HG02798 (cell line): Measurements from ENCODE around the gene VPS13D.

Experiments
- ATAC-seq: cut with Tn5 transposase; IDR thresholded peaks from one replicate; pipeline ENCODE4 v1.9.1; 2021; ENCODE audit warnings: mild to moderate bottlenecking; ENCODE audit not compliant: unreplicated experiment, poor library complexity

The VPS13D gene

DNA sequence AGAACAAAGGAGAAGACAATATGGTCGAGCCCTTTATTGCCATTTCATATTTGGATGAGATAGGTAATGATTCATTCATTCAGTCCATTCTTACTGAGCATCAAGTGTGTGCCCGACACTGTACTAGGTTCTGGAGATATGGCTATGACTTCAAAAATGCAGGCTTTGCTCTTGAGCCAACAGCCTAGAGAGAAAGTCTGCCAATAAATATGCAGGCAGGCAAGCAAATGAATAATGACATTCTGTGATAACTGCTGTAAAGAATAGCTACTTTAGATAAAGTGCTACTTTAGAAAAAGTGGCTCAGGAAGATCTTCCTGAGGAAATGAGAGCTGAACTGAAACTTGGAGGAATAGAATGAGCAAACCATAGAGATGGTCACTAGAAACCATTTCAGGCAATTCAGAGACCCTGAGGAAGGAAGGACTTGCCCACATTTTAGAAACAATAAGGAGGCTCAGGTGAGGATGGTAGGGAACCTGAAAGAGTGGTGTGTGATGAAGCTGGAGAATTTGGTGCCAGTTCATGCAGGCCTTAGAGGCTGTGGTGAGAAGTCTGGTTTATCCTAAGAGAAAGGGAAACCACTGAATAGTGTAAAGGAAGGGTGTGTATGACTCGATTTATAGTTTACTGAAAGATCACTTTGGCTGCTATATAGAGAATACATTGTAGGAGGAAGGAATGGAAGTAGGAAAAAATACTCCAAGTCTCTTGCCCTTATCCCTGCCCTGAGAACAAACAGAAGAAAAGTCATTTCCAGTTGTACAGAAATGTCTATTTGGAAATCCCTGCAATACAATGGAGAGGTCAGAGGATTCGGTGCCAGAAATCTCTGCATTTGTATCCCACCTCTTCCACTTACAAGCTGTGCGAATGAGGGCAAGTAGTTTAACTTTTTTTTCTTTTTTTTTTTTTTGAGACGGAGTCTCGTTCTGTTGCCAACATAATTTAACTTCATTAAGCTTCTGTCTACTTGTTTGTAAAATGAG is 167.9 kb downstream of the VPS13D start:
- ATAC-seq, result no peak

- ATAC-seq, result no peak
These were observed 168.6 kb downstream of the VPS13D start for GRCh38 chr1:12398479-12398878.

GRCh38 chr1:12400027-12400693 is 170.3 kb downstream of the VPS13D start:
- no peak for ATAC-seq

DNA sequence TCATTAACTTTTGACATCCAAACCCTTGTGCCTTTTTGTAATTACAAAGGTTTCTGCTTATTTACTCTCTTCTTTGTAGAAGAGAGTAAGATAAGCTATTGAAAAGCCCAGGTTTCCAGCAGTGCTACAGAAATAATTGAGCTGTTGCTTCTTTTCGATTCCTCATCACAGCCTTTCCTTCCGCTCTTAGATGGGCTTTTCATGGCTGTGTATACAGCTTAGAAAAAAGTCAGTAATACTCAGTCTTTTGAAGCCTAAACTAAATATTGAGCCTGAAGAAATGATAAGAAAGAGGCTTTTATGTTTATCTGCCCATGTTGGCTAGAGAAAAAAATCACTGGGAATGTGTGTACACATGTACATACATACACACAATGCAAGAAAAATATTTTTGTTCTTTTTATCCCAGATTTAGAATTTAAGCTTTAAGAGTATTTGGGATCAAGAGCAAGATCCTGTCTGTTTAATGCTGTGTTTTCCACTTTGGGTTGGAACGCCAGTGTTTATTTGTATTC is 172.4 kb downstream of the VPS13D start:
- ATAC-seq, result no peak

- no peak for ATAC-seq
These were observed 173.0 kb downstream of the VPS13D start for GRCh38 chr1:12402842-12403241.

DNA sequence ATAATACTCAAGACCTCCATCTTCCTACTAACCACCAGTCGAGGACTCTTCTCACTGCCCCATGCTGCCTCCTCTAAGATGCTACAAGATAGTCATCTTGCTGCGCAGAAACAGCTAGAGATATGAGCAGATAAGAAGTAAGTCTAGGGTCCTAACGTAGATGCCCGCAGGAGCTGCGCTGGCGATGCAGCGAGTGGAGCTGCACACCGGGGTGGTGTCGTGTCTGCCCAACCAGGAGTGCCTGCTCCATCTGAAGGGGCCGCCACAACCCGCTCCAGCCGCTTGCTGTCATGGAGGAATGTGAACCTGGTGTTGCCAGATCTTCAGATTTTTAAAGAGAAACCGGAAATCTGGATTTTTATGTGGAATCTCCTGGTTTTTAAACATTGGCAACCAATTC is 175.1 kb downstream of the VPS13D start:
- ATAC-seq, result no peak

DNA sequence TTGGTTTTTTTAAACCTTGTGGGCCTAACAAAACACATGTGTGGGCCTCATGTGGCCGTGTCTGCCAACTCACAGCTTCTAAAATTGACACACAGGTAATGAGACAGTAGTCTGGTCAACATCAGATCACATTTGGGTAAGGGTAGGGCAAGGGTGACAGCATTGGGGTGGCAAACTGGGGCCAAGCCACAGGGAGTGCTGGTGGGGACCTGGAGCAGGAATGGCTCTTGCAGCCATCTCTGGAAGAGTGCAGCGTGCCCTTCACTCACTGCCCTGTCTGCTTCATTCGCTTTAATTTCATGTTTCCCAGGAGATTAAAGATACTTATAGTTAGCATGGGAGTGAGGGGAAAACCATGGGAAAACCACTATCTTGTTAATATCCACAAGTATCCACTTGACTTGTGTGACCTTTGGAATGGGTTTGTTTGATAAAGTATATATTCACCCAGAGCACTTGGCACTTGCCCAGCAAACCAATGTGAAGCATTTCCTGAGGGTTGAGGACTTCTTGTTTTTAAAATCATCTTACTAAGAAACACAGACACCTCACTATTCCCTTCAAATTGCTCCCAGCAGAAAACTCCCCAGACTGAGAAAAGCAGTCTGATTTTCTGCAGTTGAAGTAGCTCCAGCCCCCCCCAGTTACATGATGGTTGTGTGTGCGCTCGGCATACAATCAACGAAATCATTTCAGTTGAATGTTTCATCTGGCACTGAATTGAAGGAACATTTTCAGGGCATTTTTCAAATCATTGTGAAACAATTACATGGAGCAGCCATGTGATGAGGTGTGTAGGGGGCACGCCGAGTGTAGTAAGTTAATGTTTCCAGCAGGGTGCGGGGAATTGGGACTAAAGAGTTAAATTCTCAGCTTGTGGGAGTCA is 175.7 kb downstream of the VPS13D start:
- no peak for ATAC-seq

GRCh38 chr1:12406211-12407021 is 176.6 kb downstream of the VPS13D start:
- ATAC-seq, result no peak

DNA sequence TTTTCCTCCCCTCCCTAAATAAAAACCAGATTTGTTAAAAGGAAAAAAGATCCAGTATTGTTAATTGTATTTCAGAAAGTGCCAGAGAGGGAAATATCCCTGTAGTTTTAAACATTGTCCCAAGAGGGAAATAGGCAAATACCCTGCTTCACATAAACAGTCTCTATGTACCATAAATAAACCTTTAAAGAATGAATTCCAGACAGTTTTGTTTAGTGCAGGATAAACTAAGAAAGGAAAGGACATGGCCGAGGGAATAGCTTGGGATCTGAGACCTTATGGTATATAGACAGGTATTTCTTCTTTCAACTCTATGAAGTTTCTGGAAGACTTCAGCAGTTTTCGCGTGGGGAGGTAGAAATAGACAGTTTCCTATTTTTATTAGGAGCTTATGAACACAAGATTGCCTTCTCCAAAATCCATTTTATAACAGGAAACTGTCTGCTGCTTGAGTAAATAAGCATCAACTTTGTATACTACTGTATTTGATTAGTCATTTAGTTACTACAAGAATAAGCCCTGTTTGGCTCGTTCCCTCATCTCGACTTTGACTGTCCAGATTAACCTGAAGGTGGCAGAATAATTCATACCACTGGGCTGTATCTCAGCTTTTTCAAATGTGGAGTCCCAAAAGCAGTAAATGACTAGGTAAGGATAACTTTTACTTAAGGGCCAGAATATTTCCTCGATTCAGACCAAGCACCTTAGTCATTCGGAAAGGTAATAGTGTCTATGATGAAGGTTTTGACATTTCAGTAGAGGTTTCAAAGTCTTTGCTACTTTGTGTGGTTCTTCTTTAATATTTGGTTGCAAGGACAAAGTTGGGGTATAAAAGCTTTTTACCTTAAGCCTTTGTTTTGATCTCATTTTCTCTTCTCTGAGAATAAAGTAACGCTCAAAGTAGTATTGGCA is 177.5 kb downstream of the VPS13D start:
- ATAC-seq, result no peak

DNA sequence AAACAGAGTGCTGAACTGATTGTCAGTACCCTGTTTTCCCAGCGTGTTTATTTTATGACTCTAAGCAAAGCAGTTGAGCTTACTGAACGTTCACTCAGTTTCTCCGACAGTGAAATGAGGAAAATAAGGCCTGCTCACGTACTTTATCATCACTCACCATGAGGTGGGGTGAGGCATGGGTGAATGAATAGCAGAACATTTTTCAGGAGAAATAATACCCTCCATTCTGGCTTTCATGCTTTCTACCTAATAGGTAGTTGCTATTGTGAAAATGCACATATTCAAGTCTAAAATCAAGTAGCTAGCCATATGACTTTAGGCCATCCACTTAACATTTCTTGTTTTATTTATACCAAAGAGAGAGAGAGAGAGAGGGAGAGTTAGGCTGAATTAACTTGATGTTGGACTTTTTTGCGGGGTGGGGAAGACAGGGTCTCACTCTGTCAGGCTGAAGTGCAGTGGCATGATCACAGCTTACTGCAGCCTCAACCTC is 178.2 kb downstream of the VPS13D start:
- no peak for ATAC-seq

- ATAC-seq, result no peak
These were observed 178.8 kb downstream of the VPS13D start for GRCh38 chr1:12408662-12409061.

DNA sequence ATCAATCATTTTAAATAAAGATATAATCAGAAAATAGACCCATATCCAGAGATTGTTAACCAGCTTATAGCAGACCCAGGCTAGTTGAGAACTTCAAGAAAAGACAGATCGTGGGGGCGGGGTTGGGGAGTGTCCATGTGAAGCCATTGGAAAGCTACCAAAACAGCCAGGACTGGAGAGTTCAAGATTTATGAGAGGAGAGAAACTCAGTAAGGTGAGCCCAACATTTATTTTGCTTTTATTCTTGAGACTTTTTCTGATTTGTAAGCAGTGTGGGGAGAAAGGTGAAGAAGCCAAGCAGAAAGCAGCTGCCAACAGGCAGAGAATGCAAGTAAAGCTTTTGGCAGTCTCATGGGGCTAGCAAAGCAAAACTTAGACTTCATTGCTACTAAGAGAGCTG is 179.9 kb downstream of the VPS13D start:
- no peak for ATAC-seq

DNA sequence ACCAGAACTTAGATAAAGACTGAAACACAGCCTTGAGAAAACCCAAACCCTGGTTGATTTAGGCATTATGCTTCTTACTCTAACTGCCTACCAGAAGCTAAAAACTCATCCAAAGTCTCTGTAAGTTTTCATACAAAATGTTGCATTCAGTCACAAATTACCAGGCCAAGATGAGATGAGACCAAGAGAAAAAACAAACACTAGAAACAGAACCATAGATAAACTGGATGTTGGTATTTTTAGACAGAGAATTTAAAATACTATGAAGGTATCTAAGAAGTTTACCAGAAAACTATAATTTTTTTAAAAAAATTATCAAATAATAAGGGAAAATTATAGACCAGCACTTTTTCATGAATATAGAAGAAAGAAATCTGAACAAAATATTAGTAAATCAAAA is 180.5 kb downstream of the VPS13D start:
- ATAC-seq, result no peak

DNA sequence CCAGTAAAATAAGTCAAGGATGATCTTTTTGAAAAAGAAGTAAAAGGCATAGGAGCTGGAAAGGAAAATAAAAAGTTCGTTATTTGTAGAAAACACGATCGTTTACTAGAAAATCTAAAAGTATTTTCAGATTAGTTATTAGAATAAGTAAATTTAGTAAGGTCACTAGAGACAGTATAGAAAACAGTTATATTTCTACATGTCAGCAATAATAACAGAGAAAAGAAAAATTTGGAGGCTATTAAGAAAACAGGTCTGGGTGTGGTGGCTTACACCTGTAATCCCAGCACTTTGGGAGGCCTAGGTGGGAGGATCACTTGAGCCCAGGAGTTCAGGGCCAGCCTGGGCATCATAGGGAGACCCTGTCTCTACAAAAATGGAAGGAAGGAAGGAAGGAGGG is 181.3 kb downstream of the VPS13D start:
- no peak for ATAC-seq

- ATAC-seq, result no peak
These were observed 181.9 kb downstream of the VPS13D start for GRCh38 chr1:12411747-12412146.

- no peak for ATAC-seq
These were observed 182.6 kb downstream of the VPS13D start for GRCh38 chr1:12412439-12412838.

- no peak for ATAC-seq
These were observed 184.0 kb downstream of the VPS13D start for GRCh38 chr1:12413664-12414410.
